ENCODE results near the gene SLC35C1.

- TF ChIP-seq CTCF (IDR thresholded peaks at IDR 0.05) (no peak), POLR2A (IDR thresholded peaks at IDR 0.05) (no peak), EP300 (IDR thresholded peaks at IDR 0.05) (no peak)
Observed at GRCh38 chr11:45806937-45807791, 2.2 kb downstream of the SLC35C1 start.
